ENCODE data around the gene TCERG1L. TPM values are rescaled to one million over a fixed set of nuclear protein-coding genes. Genes with fewer than 3 reads are reported as not detected.

The TCERG1L gene
- total RNA-seq, 1 donor from 2014 or later: 3.5 TPM

- H3K27me3 Mint-ChIP-seq (ENCODE audit: low read depth, unreplicated experiment): no peaks in the 10 kb centered on the region
Measured at GRCh38 chr10:131180740-131181415, 130.6 kb downstream of the TCERG1L start.

GRCh38 chr10:131180086-131180485 lies 131.4 kb downstream of the TCERG1L start:
- TF ChIP-seq EZH2 (IDR thresholded peaks at IDR 0.05; ENCODE audit: insufficient read depth, low read length) (no peak), CTCF (IDR thresholded peaks at IDR 0.05; ENCODE audit: insufficient read depth, low read depth, low read length) (no peak)
- no peak overlapping the region for H2AFZ ChIP-seq (ENCODE audit: low read depth, low read length)
- Mint-ChIP-seq H3K4me1 (ENCODE audit: low read depth, unreplicated experiment) (no peaks in the 10 kb centered on the region), H3K36me3 (ENCODE audit: low read depth, unreplicated experiment) (no peaks in the 10 kb centered on the region), H3K27ac (ENCODE audit: unreplicated experiment) (no peak overlapping the region), H3K27me3 (ENCODE audit: low read depth, unreplicated experiment) (no peaks in the 10 kb centered on the region), H3K9me3 (ENCODE audit: unreplicated experiment) (peaks cover 4% of the 10 kb centered on the region), H3K4me3 (ENCODE audit: unreplicated experiment) (no peak overlapping the region)
- no peaks in the 10 kb centered on the region for H3K27me3 ChIP-seq (ENCODE audit: insufficient read depth, low read length)
- no peaks in the 10 kb centered on the region for H3K79me2 ChIP-seq (ENCODE audit: insufficient read depth, low read length)
- no peaks in the 10 kb centered on the region for H4K20me1 ChIP-seq (ENCODE audit: insufficient read depth, low read length)
- H3K36me3 ChIP-seq (ENCODE audit: insufficient read depth, low read length): no peaks in the 10 kb centered on the region
- H3K4me3 ChIP-seq (ENCODE audit: insufficient read depth, low read depth, low read length): no peak overlapping the region
- DNase-seq (ENCODE audit: low read depth) (no peak), FAIRE-seq (no peak)
- H3K9me3 ChIP-seq (ENCODE audit: insufficient read depth, low read depth, low read length): peaks cover 21% of the 10 kb centered on the region
- no peak overlapping the region for H3K9ac ChIP-seq (ENCODE audit: low read length)
- no peak overlapping the region for H3K27ac ChIP-seq (ENCODE audit: low read depth, low read length)
- no peaks in the 10 kb centered on the region for H3K4me1 ChIP-seq (ENCODE audit: insufficient read depth, low read length)
- H3K4me2 ChIP-seq (ENCODE audit: low read length): no peak overlapping the region

More at GRCh38 chr10:131180740-131181415, 130.6 kb downstream of the TCERG1L start:
- Histone ChIP-seq H2AFZ (ENCODE audit: low read depth, low read length) (no peak overlapping the region), H3K27me3 (ENCODE audit: insufficient read depth, low read length) (no peaks in the 10 kb centered on the region), H3K4me1 (ENCODE audit: insufficient read depth, low read length) (no peaks in the 10 kb centered on the region), H3K27ac (ENCODE audit: low read depth, low read length) (no peak overlapping the region), H3K79me2 (ENCODE audit: insufficient read depth, low read length) (no peaks in the 10 kb centered on the region), H3K9me3 (ENCODE audit: insufficient read depth, low read depth, low read length) (peaks cover 16% of the 10 kb centered on the region), H3K4me2 (ENCODE audit: low read length) (no peak overlapping the region), H4K20me1 (ENCODE audit: insufficient read depth, low read length) (no peaks in the 10 kb centered on the region), H3K9ac (ENCODE audit: low read length) (no peak overlapping the region), H3K4me3 (ENCODE audit: insufficient read depth, low read depth, low read length) (no peak overlapping the region), H3K36me3 (ENCODE audit: insufficient read depth, low read length) (no peaks in the 10 kb centered on the region)
- H3K36me3 Mint-ChIP-seq (ENCODE audit: low read depth, unreplicated experiment): no peaks in the 10 kb centered on the region
- no peak for FAIRE-seq
- H3K9me3 Mint-ChIP-seq (ENCODE audit: unreplicated experiment): no peaks in the 10 kb centered on the region
- TF ChIP-seq EZH2 (IDR thresholded peaks at IDR 0.05; ENCODE audit: insufficient read depth, low read length) (no peak), CTCF (IDR thresholded peaks at IDR 0.05; ENCODE audit: insufficient read depth, low read depth, low read length) (no peak)
- H3K4me3 Mint-ChIP-seq (ENCODE audit: unreplicated experiment): no peak overlapping the region
- H3K4me1 Mint-ChIP-seq (ENCODE audit: low read depth, unreplicated experiment): no peaks in the 10 kb centered on the region
- DNase-seq (ENCODE audit: low read depth): no peak
- H3K27ac Mint-ChIP-seq (ENCODE audit: unreplicated experiment): no peak overlapping the region

- TF ChIP-seq CTCF (IDR thresholded peaks at IDR 0.05; ENCODE audit: insufficient read depth, low read depth, low read length) (no peak), EZH2 (IDR thresholded peaks at IDR 0.05; ENCODE audit: insufficient read depth, low read length) (no peak)
- H3K27ac Mint-ChIP-seq (ENCODE audit: unreplicated experiment): no peak overlapping the region
- Histone ChIP-seq H3K4me3 (ENCODE audit: insufficient read depth, low read depth, low read length) (no peak overlapping the region), H3K27me3 (ENCODE audit: insufficient read depth, low read length) (no peaks in the 10 kb centered on the region), H3K9me3 (ENCODE audit: insufficient read depth, low read depth, low read length) (peaks cover 21% of the 10 kb centered on the region), H3K4me2 (ENCODE audit: low read length) (no peak overlapping the region), H3K9ac (ENCODE audit: low read length) (no peak overlapping the region), H2AFZ (ENCODE audit: low read depth, low read length) (no peak overlapping the region), H4K20me1 (ENCODE audit: insufficient read depth, low read length) (no peaks in the 10 kb centered on the region), H3K27ac (ENCODE audit: low read depth, low read length) (no peak overlapping the region), H3K79me2 (ENCODE audit: insufficient read depth, low read length) (no peaks in the 10 kb centered on the region), H3K4me1 (ENCODE audit: insufficient read depth, low read length) (no peaks in the 10 kb centered on the region), H3K36me3 (ENCODE audit: insufficient read depth, low read length) (no peaks in the 10 kb centered on the region)
- H3K27me3 Mint-ChIP-seq (ENCODE audit: low read depth, unreplicated experiment): peaks cover 3% of the 10 kb centered on the region
- FAIRE-seq (no peak), DNase-seq (ENCODE audit: low read depth) (no peak)
- no peaks in the 10 kb centered on the region for H3K4me1 Mint-ChIP-seq (ENCODE audit: low read depth, unreplicated experiment)
- no peaks in the 10 kb centered on the region for H3K36me3 Mint-ChIP-seq (ENCODE audit: low read depth, unreplicated experiment)
- no peak overlapping the region for H3K4me3 Mint-ChIP-seq (ENCODE audit: unreplicated experiment)
- peaks cover 4% of the 10 kb centered on the region for H3K9me3 Mint-ChIP-seq (ENCODE audit: unreplicated experiment)
Measured at GRCh38 chr10:131179361-131179760, 132.2 kb downstream of the TCERG1L start.
